ENCODE measurements around the gene RTL10.

The RTL10 gene

GRCh38 chr22:19811811-19812771, 42.6 kb downstream of the RTL10 start:
- H2AFZ ChIP-seq = no peak overlapping the region
- TF ChIP-seq CTCF (IDR thresholded peaks at IDR 0.05) = no peak
- H3K9me3 ChIP-seq (ENCODE audit: control insufficient read depth, low read length) = no peaks in the 10 kb centered on the region
- H3K27me3 ChIP-seq (ENCODE audit: control insufficient read depth, insufficient read depth, low read length) = no peaks in the 10 kb centered on the region
- H3K27ac ChIP-seq = no peak overlapping the region
- H3K36me3 ChIP-seq (ENCODE audit: control insufficient read depth, insufficient read depth, low read length) = no peaks in the 10 kb centered on the region
- no peak overlapping the region for H3K4me3 ChIP-seq (ENCODE audit: low read depth, low read length)
- H3K9ac ChIP-seq = no peak overlapping the region
- no peak overlapping the region for H3K4me2 ChIP-seq (ENCODE audit: low read length)
- no peaks in the 10 kb centered on the region for H3K4me1 ChIP-seq
- H3K79me2 ChIP-seq = no peaks in the 10 kb centered on the region

GRCh38 chr22:19811211-19811621, 43.5 kb downstream of the RTL10 start:
- Histone ChIP-seq H3K27me3 (ENCODE audit: control insufficient read depth, insufficient read depth, low read length) (no peaks in the 10 kb centered on the region), H3K4me1 (no peaks in the 10 kb centered on the region), H3K9me3 (ENCODE audit: control insufficient read depth, low read length) (no peaks in the 10 kb centered on the region), H3K4me3 (ENCODE audit: low read depth, low read length) (no peak overlapping the region), H2AFZ (no peak overlapping the region), H3K4me2 (ENCODE audit: low read length) (no peak overlapping the region), H3K9ac (no peak overlapping the region), H3K36me3 (ENCODE audit: control insufficient read depth, insufficient read depth, low read length) (no peaks in the 10 kb centered on the region), H3K27ac (no peak overlapping the region), H3K79me2 (no peaks in the 10 kb centered on the region)
- no peak for TF ChIP-seq CTCF (IDR thresholded peaks at IDR 0.05)

- H3K36me3 ChIP-seq (ENCODE audit: control insufficient read depth, insufficient read depth, low read length) = no peaks in the 10 kb centered on the region
- no peaks in the 10 kb centered on the region for H3K27me3 ChIP-seq (ENCODE audit: control insufficient read depth, insufficient read depth, low read length)
- no peaks in the 10 kb centered on the region for H3K4me1 ChIP-seq
- H3K4me2 ChIP-seq (ENCODE audit: low read length) = no peak overlapping the region
- no peak overlapping the region for H3K27ac ChIP-seq
- no peak for TF ChIP-seq CTCF (IDR thresholded peaks at IDR 0.05)
- H3K9me3 ChIP-seq (ENCODE audit: control insufficient read depth, low read length) = no peaks in the 10 kb centered on the region
- H2AFZ ChIP-seq = no peak overlapping the region
- H3K79me2 ChIP-seq = no peaks in the 10 kb centered on the region
- H3K9ac ChIP-seq = no peak overlapping the region
- no peak overlapping the region for H3K4me3 ChIP-seq (ENCODE audit: low read depth, low read length)
These were observed 44.1 kb downstream of the RTL10 start for GRCh38 chr22:19810381-19811201.

- H3K9ac ChIP-seq = no peak overlapping the region
- no peak overlapping the region for H3K4me3 ChIP-seq (ENCODE audit: low read depth, low read length)
- no peak for TF ChIP-seq CTCF (IDR thresholded peaks at IDR 0.05)
- no peaks in the 10 kb centered on the region for H3K79me2 ChIP-seq
- no peaks in the 10 kb centered on the region for H3K9me3 ChIP-seq (ENCODE audit: control insufficient read depth, low read length)
- no peak overlapping the region for H3K4me2 ChIP-seq (ENCODE audit: low read length)
- H2AFZ ChIP-seq = no peak overlapping the region
- H3K36me3 ChIP-seq (ENCODE audit: control insufficient read depth, insufficient read depth, low read length) = no peaks in the 10 kb centered on the region
- H3K27me3 ChIP-seq (ENCODE audit: control insufficient read depth, insufficient read depth, low read length) = no peaks in the 10 kb centered on the region
- no peaks in the 10 kb centered on the region for H3K4me1 ChIP-seq
- H3K27ac ChIP-seq = no peak overlapping the region
These were observed 44.9 kb downstream of the RTL10 start for GRCh38 chr22:19809741-19810140.
